GM23248 (cell line): ENCODE results near the gene ZNRD2. TPM values are rescaled to one million over a fixed set of nuclear protein-coding genes. Genes with fewer than 3 reads are reported as not detected.

Experiments
- DNase-seq: peaks from one replicate; pipeline ENCODE4 v3.0.0-alpha.2; 2015
- H2AFZ ChIP-seq: fragments of 200-600 bp; sonication (generic); 2 replicates; pipeline ENCODE4 v1.6.1; 2016; ENCODE audit warnings: antibody characterized with exemption
- H3F3A ChIP-seq: fragments of 200-600 bp; sonication (generic); 2 replicates; pipeline ENCODE4 v1.6.1; 2016; ENCODE audit warnings: mild to moderate bottlenecking, antibody characterized with exemption, mixed run types; ENCODE audit not compliant: insufficient read depth
- H3K27ac ChIP-seq: fragments of 200-600 bp; sonication (generic); 2 replicates; pipeline ENCODE4 v1.5.1; 2016; ENCODE audit warnings: mild to moderate bottlenecking
- H3K27me3 ChIP-seq: fragments of 200-600 bp; sonication (generic); replicated peaks from 2 replicates; pipeline ENCODE4 v1.6.1; 2016; ENCODE audit warnings: mild to moderate bottlenecking; ENCODE audit not compliant: insufficient read depth
- H3K36me3 ChIP-seq: fragments of 200-600 bp; sonication (generic); 2 replicates; pipeline ENCODE4 v1.6.1; 2016; ENCODE audit warnings: low read depth, mild to moderate bottlenecking
- H3K4me1 ChIP-seq: fragments of 200-600 bp; sonication (generic); 2 replicates; pipeline ENCODE4 v1.6.1; 2016; ENCODE audit warnings: mild to moderate bottlenecking; ENCODE audit not compliant: insufficient read depth
- H3K4me2 ChIP-seq: fragments of 200-600 bp; sonication (generic); one replicate; pipeline ENCODE4 v1.6.1; 2016; ENCODE audit warnings: mild to moderate bottlenecking; ENCODE audit not compliant: unreplicated experiment
- H3K4me3 ChIP-seq: fragments of 200-600 bp; sonication (generic); 2 replicates; pipeline ENCODE4 v1.5.1; 2016; ENCODE audit warnings: mild to moderate bottlenecking
- H3K79me2 ChIP-seq: fragments of 200-600 bp; sonication (generic); 2 replicates; pipeline ENCODE4 v1.6.1; 2016; ENCODE audit warnings: mild to moderate bottlenecking; ENCODE audit not compliant: insufficient read depth
- H3K9ac ChIP-seq: fragments of 200-600 bp; sonication (generic); 2 replicates; pipeline ENCODE4 v1.6.1; 2016; ENCODE audit warnings: mild to moderate bottlenecking
- H3K9me2 ChIP-seq: fragments of 200-600 bp; sonication (generic); 2 replicates; pipeline ENCODE4 v1.6.1; 2016; ENCODE audit warnings: mixed run types, mild to moderate bottlenecking, moderate library complexity; ENCODE audit not compliant: insufficient read depth
- H3K9me3 ChIP-seq: fragments of 200-600 bp; sonication (generic); one replicate; pipeline ENCODE4 v1.6.1; 2017; ENCODE audit warnings: low read depth
- H4K20me1 ChIP-seq: fragments of 200-600 bp; sonication (generic); 2 replicates; pipeline ENCODE4 v1.6.0; 2016; ENCODE audit not compliant: insufficient read depth
- EZH2 ChIP-seq: fragments of 200-600 bp; sonication (generic); IDR thresholded peaks from 2 replicates; pipeline ENCODE4 v1.6.1; 2018; ENCODE audit warnings: antibody characterized with exemption, mild to moderate bottlenecking; ENCODE audit not compliant: insufficient read depth, poor library complexity, severe bottlenecking
- EZH2phosphoT487 ChIP-seq: fragments of 200-600 bp; sonication (generic); IDR thresholded peaks from 2 replicates; pipeline ENCODE4 v1.6.1; 2018; ENCODE audit warnings: antibody characterized with exemption, moderate library complexity, mild to moderate bottlenecking, low read depth; ENCODE audit not compliant: insufficient read depth
- WGBS, 2 experiments: methylation state at CpG; one replicate each; pipeline ENCODE4 v1.1.6; 2015 to 2017; ENCODE audit warnings: low lambda C conversion rate in 2 of 2, low coverage in 1 of 2; ENCODE audit errors: missing lambda C conversion rate in 2 of 2; 5-methylcytosine and 5-hydroxymethylcytosine counted together
- in situ Hi-C: fragments of 300-500 bp; cut with MboI; formaldehyde crosslinking; loops from 2 replicates; pipeline ENCODE4 v1.15.0; 2020
- polyA plus RNA-seq: library from polyadenylated mRNA; unstranded; fragments of >200 nt; fragmentation: Nextera tagmentation; extraction: Ambion mirVana; gene quantifications from 2 replicates; pipeline ENCODE4 v1.2.1, GENCODE V29; 2016
- total RNA-seq: library from RNA; depleted of rRNA; stranded (reverse); fragments of >200 nt; shearing (Covaris generic); gene quantifications from 2 replicates; pipeline ENCODE4 v1.2.3, GENCODE V29; 2014

The ZNRD2 gene
- total and polyA plus RNA-seq, 2 experiments from 2014 or later, result 54.5 to 74.9 TPM

GRCh38 chr11:65575568-65576231, 5.4 kb downstream of the ZNRD2 start, which contains the start of gene EHBP1L1:
EHBP1L1 (plus strand) TSS chr11:65576053; CDS start chr11:65576303, 250 bp downstream.
- H2AFZ ChIP-seq, result 0 out of 2 replicates have a peak within 1 kb of the TSS, but pooled peaks have one; percentile 25
- no peaks in the 10 kb centered on the region for H3K27me3 ChIP-seq
- H3K4me2 ChIP-seq, result peak within 1 kb of the TSS; percentile 88
- no peaks in the 10 kb centered on the region for H3K9me3 ChIP-seq
- H3K79me2 ChIP-seq, result peaks cover 54% of the 10 kb centered on the region
- H3K4me1 ChIP-seq, result peaks cover 36% of the 10 kb centered on the region
- peak within 1 kb of the TSS; percentile 77 for H3K27ac ChIP-seq
- in situ Hi-C loops, result no loop called here
- peak within 1 kb of the TSS; percentile 92 for H3K4me3 ChIP-seq
- TF ChIP-seq EZH2 (no peak), EZH2phosphoT487 (no peak)
- 1 to 2% methylated on average over 33 to 46 of the region's 69 CpGs for WGBS, 2 experiments
- peak within 1 kb of the TSS; percentile 88 for H3K9ac ChIP-seq
- H3K9me2 ChIP-seq, result no peaks in the 10 kb centered on the region
- DNase-seq, result peak; percentile 78
- peaks cover 10% of the 10 kb centered on the region for H3F3A ChIP-seq
- no peaks in the 10 kb centered on the region for H4K20me1 ChIP-seq
- H3K36me3 ChIP-seq, result no peaks in the 10 kb centered on the region; the same call in 1 of the 2 replicates

GRCh38 chr11:65576232-65576866, 6.1 kb downstream of the ZNRD2 start:
- H4K20me1 ChIP-seq, result no peaks in the 10 kb centered on the region
- H3K4me1 ChIP-seq, result peaks cover 32% of the 10 kb centered on the region
- no peak for TF ChIP-seq EZH2
- TF ChIP-seq EZH2phosphoT487, result no peak
- peak overlapping the region; percentile 77 for H3K27ac ChIP-seq
- H3K79me2 ChIP-seq, result peaks cover 48% of the 10 kb centered on the region
- H3K36me3 ChIP-seq, result no peaks in the 10 kb centered on the region; the same call in 1 of the 2 replicates
- peaks cover 10% of the 10 kb centered on the region for H3F3A ChIP-seq
- H3K4me2 ChIP-seq, result peak overlapping the region; percentile 88
- peak overlapping the region; percentile 88 for H3K9ac ChIP-seq
- H3K4me3 ChIP-seq, result peak overlapping the region; percentile 92
- no peaks in the 10 kb centered on the region for H3K9me3 ChIP-seq
- in situ Hi-C loops, result no loop called here
- 3% methylated on average over 16 to 23 of the region's 26 CpGs for WGBS, 2 experiments
- 0 out of 2 replicates have a peak overlapping the region, but pooled peaks have one; percentile 25 for H2AFZ ChIP-seq
- DNase-seq, result peak; percentile 41
- H3K9me2 ChIP-seq, result no peaks in the 10 kb centered on the region
- H3K27me3 ChIP-seq, result no peaks in the 10 kb centered on the region

GRCh38 chr11:65576867-65577755, 6.8 kb downstream of the ZNRD2 start:
- peaks cover 10% of the 10 kb centered on the region for H3F3A ChIP-seq
- peak overlapping the region; percentile 77 for H3K27ac ChIP-seq
- peak overlapping the region; percentile 88 for H3K4me2 ChIP-seq
- WGBS, 2 experiments, result 11 to 14% methylated on average over 17 to 18 of the region's 18 CpGs
- in situ Hi-C loops, result no loop called here
- H3K79me2 ChIP-seq, result peaks cover 40% of the 10 kb centered on the region
- H3K36me3 ChIP-seq, result peaks cover 6% of the 10 kb centered on the region; the same call in 1 of the 2 replicates
- peak overlapping the region; percentile 88 for H3K9ac ChIP-seq
- TF ChIP-seq EZH2phosphoT487 (no peak), EZH2 (no peak)
- H3K4me3 ChIP-seq, result peak overlapping the region; percentile 92
- no peaks in the 10 kb centered on the region for H3K27me3 ChIP-seq
- H3K9me2 ChIP-seq, result no peaks in the 10 kb centered on the region
- no peaks in the 10 kb centered on the region for H3K9me3 ChIP-seq
- no peak overlapping the region for H2AFZ ChIP-seq
- DNase-seq, result peak; percentile 93
- H3K4me1 ChIP-seq, result peaks cover 24% of the 10 kb centered on the region
- no peaks in the 10 kb centered on the region for H4K20me1 ChIP-seq

GRCh38 chr11:65577756-65578109, 7.5 kb downstream of the ZNRD2 start:
- peak overlapping the region; percentile 92 for H3K4me3 ChIP-seq
- no peak for TF ChIP-seq EZH2phosphoT487
- no peak for TF ChIP-seq EZH2
- no peaks in the 10 kb centered on the region for H3K9me3 ChIP-seq
- DNase-seq, result no peak
- peak overlapping the region; percentile 88 for H3K4me2 ChIP-seq
- peaks cover 40% of the 10 kb centered on the region for H3K79me2 ChIP-seq
- H2AFZ ChIP-seq, result no peak overlapping the region
- no peaks in the 10 kb centered on the region for H4K20me1 ChIP-seq
- in situ Hi-C loops, result no loop called here
- peaks cover 10% of the 10 kb centered on the region for H3F3A ChIP-seq
- peaks cover 6% of the 10 kb centered on the region; the same call in 1 of the 2 replicates for H3K36me3 ChIP-seq
- 37 to 42% methylated on average over 3 to 8 of the region's 8 CpGs for WGBS, 2 experiments
- no peaks in the 10 kb centered on the region for H3K27me3 ChIP-seq
- H3K9ac ChIP-seq, result peak overlapping the region; percentile 88
- peaks cover 24% of the 10 kb centered on the region for H3K4me1 ChIP-seq
- H3K27ac ChIP-seq, result peak overlapping the region; percentile 77
- no peaks in the 10 kb centered on the region for H3K9me2 ChIP-seq
